CD4-positive, alpha-beta T cell treated with Interleukin-4 for 1 hour (primary cell): Measurements from ENCODE around the gene PI4KA.

Source experiments
- DNase-seq, 2 donors: peaks; one replicate each; pipeline ENCODE4 v3.0.0-alpha.2; 2020 to 2022

Gene PI4KA

DNA sequence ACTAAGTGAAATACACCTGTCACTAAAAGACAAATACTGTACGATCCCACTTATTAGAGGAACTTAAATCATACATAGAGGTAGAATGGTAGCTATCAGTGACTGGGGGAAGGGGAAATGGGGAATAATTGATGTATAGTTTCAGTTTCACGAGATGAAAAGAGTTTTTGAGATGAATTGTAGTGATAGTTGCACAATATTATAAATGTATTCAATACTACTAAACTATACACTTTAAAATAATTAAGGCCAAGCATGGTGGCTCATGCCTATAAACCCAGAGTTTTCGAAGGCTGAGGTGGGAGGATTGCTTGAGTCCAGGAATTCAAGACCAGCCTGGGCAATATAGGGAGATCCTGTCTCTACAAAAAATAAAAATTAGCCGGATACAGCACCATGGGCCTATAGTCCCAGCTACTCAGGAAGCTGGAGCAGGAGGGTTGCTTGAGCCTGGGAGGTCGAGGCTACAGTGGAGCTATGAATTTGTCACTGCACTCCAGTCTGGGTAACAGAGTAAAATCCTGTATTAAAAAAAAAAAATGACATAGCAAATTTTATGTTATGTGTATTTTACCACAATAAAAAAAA is 44.3 kb downstream of the PI4KA start:
- no peak for DNase-seq

DNA sequence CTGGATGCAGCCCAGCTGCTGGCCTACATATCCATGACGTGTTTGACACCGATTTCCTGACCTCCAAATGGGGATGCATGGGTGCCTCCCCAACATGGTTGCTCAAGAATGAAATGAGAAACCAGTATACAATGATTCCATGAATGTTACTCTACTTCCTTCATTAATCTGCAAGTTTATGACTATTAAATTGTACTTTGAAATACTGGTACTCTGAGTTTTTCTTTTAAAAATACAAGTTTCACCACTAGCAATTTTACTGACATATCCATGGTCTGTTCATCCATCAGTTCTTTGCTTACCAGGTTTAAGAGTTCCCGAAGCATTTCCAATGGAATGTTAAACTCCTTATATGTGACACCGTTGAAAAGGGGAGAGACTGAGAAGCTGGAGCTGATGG is 45.6 kb downstream of the PI4KA start:
- DNase-seq = no peak

DNA sequence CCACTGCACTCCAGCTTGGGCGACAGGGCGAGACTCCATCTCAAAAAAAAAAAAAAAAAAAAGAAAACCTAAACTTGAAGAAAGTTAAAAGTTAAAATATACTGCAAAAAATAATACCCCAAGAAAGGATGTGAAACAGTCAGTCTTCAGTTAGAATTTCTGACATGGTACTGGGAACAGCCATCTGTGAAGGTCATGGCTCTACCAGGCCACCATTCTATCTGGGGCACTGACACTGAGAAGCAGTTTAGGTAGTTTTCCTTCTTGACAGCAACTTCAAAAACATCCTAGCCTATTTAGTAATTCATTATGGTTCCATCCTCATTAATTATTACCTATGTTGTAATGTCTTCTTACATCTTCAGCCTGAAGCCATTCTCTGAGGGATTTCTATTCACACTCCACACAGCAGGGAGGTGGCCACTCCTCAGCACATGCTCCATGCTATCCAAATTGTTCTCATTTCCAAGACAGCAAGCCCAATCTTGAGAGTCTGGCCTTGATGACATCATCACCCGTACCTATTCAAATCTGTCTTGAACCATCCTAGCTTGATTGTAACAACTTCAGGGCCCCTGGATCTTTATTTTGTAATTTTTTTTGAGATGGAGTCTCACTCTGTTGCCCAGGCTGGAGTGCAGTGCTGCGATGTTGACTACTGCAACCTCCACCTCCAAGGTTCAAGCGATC is 46.5 kb downstream of the PI4KA start:
- DNase-seq = no peak

DNA sequence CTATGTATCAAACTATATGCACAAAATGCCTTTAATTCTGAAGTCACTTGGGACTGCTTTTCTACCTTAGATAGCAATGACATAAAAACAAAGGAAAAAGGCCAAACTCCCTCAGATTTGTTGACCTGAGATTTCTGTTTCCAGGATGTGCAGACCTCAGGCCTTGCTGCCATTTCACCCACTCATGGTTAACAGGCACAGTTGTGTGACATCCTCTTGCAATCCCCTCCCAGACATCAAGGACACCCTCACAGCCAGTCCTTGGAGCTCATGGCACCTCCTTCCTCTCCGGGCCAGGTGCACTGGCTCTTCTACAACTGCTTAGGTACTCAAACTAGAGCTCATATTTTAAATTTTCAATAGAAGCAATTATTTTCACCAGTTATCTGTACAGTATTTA is 47.4 kb downstream of the PI4KA start:
- DNase-seq = no peak

DNA sequence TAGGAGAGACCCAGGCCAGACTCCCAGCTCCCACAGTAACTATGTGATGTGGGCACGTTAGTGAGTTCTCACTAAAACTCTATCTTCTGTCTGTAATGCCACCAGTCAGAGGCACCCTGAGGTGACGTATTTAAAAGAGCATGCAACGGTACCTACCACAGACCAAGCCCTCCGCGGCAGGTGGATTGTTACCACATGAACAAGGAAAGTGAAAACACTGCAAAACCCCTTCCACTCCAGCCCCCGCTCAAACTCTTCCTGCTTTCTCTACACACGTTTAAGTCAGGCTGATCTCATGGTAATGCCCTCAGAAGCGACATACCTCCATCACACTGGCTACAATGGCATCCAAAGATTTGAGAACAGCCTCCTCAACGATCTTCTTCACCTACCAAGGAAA is 48.0 kb downstream of the PI4KA start:
- DNase-seq = peak; percentile 25 to 43

DNA sequence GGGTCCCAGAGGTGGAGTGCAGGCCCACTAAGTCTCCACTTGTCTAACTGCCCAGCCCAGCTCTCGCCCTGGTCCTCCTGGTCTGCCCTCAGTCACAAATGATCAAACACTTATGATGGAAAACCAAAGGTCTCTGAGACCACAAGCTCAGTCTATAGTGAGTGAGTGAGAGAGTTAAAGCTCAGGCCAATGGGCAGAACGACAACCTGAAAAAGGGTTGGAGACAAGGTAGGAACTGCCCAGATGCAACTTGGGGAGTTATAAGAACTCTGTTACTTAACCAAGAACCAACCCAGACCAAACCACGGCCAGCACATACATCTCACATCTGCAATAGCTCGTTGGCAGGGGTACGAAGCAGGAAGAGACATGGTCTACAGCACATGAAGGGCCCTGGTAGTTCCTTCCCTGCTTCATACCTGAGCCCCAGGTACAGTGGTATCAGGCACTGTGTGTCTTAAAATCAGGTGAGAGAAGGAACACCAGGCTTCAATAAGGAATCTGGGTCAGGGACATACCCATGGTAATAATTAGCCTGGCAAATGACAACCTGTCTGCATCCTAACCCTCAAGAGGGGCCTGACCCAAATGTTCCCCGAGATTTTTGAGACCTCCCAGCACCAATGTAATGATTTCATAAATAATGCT is 48.9 kb downstream of the PI4KA start:
- DNase-seq = no peak

DNA sequence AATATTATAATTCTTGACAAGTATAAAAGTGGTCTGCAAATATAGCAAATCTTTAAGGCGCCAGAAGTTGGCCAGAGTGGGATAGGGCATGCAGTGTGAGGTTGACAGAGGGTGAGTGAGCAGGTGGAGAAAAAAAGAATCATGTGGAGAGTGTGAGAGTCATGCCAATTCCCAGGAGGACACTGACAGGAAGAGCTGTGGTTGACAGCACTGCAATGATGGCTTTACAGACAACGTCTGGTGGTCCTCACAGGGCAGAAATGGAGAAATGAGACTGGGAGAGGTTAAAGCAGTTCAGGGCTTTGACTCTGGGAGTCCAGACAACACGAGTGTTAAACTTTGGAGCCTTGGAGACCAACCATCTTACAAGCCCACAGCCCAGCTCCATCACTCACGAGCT is 49.8 kb downstream of the PI4KA start:
- no peak for DNase-seq

DNA sequence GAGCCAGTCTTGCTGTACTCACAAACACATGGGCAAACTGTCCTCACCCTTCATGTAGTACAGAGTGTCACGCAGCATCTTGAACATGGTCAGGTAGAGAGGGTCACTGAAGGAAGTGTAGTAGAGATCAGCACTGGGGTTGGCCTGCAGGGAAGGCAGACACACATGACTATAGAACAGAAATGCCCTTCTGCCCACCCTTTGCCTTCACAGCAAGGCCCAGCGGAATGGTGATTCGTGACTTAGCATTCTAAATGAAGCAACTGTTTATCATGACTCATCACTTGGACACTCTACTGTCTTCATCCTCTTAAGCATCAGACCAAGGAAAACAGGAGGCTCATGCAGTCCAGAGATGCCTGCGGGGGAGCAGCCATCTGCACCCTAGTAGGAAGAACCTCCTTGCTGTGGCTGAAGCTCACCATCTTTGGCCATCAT is 51.3 kb downstream of the PI4KA start:
- DNase-seq = no peak

DNA sequence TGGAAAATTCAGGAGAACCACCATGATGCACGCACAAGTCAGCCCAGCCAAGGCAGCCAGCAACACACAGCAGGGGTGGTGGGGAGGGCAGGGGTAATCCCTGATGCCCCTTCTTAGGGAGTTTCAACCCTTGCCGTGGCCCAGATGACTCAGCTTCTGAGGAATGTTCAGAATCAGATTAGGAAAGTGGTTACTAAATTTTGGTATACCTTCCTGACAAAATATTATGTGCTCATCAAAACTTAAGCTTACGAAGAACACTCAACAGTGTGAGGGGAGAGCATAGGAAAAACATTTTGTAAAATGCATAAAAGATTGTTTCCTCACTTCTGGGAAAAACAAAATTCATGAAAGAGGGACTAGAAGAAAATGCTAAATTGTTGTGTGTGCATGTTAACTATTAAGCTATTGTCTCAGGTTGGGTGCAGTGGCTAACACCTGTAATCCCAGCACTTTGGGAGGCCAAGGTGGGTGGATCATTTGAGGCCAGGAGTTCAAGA is 52.6 kb downstream of the PI4KA start:
- no peak for DNase-seq

DNA sequence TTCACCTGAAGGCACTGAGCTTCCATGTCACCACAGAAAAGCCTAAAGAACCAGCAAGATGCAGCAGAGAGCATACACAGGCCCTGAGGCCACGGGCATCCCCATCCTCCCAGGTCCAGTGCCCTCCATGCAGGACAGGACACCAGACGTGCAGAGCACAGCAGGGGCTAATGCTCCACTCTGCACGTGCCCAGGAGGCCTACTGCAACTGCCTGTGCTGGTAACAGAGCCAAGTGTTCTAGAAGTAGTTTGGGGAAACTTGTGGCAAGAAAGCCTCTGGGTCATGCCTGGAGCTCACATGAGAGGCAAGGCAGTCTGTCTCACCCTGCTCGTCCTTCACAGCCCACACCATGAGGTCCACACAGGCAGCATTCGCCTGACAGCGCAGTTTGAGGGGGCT is 54.0 kb downstream of the PI4KA start:
- DNase-seq = no peak

DNA sequence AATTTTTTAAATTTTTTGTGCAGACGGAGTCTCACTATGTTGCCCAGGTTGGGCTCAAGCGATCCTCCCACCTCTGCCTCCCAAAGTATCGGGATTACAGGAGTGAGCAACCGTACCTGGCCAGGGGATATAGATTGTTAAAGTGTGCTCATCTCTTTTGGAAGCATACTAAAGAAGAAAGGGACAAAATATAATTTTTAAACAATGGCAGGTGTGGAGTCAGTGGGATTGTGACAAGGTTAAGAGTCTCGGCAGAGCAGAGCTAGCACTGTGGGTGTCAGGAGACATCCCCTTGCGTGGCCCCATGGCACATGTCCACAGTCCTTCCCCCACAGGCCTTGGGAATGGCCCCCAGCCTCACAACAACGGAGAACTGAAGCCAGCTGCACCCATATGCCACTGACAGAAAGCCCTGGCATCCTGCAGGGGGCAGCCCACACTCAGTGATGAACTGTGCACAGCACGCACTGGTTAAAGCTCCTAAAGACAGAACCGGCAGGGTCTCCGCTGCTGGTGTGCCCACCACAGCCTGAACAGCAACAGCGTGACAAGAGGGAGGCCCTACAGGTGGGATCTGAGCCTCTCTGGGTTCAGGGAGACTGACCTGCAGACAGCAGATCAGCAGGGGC is 54.8 kb downstream of the PI4KA start:
- peak; percentile 23 to 26 for DNase-seq

DNA sequence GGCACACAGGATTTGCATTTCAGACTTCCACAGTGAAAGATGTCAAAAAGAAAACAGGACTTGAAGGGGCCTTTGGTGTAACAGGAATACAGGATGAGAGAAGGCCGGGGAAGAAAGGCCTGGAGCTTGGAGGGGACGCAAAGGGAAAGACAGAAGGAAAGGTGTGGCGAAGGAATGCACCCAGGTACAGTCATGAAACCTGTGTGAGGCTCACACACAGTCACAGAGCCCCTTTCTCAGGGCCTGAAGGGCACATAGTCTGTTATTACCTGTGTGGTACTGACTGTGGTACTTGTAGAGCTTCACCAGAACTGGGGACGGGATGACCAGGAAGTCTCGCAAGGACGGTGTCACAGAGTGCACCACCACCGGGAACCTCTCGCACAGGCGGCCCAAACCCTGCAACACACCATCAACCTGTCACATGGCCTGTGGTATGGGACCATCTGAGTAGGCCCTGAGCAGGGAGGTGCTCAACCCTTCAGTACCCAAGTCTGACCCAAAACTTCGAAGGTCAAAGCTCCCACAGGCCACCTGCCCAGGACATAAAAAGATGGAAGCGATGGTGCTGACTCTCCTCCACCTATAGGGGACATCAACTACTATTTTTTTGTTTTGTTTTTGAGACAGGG is 55.6 kb downstream of the PI4KA start:
- DNase-seq = no peak

DNA sequence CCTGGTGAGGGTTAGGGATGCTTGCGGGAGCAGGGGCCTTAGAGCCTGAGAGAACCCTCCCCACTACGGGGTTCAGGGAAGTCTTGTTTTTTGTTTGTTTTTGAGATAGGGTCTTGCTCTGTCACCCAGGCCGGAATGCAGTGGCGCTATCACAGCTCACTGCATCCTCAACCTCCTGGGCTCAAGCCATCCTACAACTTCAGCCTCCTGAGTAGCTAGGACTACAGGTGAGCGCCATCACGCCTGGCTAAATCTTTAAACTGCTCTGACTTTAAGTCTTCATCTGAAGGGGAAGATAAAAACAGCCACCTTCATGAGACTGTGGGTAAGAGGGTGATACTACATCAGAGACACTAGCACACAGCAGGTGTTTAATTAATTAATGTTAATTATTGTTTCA is 56.2 kb downstream of the PI4KA start:
- DNase-seq = no peak

DNA sequence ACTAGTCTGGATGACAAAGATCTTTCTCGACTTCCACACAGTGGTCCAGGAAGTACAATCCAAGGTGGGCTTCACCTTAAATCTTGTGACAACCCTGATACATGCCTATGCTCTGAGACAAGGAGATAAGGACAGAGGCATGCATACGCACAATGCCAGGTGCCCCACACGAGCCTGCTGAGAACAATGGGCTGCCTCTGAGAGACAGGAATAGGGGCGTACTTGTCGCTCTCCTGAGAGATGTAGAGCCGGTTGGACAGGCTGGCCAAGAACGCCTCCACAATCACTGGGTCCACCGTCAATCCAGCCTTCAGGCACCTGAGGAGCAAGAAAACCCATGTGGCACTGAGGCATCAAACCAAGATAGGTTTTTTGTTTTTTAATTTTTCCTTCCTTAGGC is 59.2 kb downstream of the PI4KA start:
- DNase-seq = no peak

DNA sequence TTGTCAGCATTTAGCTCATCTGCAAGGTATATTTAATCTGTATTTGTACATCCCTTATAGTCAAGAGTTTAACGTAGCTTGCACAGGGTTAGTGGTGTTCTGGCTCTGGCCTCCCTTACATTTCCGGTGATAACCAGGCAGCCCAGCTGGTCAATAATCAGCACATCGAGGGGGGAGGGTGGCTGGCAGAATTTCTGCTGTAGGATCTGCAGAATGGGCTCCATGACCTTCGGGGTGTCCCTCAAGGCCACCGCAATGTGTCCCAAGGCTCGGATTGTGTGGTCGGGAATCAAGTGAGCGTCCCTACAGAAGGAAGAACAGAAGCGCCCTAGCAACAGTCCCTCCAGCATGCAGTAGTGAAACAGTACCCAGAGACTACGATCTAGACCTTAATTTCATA is 59.6 kb downstream of the PI4KA start:
- DNase-seq = no peak

DNA sequence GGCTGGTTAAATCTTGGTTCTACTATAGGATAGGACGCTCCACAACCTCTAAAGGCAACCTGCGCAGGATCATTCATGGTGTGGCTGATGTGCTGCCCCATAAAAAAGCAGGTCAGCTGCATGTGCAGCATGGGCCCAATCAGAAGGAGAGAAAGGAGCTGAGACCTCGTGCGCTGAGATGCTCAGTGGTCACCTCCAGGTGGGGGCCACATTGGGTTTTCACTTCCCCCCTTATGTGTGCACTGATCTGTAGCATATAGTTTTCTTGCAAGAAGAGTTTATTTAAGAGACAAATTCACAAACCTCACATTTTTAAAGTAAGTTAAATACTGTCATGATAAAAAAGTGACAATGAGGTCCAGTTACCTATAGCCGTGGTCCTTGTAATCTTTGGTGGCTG is 60.4 kb downstream of the PI4KA start:
- DNase-seq = no peak

DNA sequence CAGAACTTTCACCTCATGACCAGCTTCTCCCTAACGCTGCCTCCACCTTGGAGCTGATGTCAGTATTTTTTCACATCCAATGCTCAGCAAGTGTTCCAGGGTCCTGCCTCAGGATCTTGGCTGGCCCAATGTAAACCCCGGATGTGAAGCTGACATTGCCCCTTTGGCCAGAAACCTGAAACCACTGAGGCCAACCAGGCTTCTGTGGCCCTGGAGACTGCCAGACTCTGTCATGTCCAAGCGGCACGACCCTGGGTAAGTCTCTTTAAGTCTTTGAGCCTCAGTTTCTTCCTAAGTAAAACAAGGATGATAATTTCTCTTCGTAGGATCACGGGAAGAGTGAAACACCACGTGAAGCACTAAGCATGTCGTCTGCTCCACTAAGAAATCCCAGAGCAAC is 61.9 kb downstream of the PI4KA start:
- DNase-seq = no peak

DNA sequence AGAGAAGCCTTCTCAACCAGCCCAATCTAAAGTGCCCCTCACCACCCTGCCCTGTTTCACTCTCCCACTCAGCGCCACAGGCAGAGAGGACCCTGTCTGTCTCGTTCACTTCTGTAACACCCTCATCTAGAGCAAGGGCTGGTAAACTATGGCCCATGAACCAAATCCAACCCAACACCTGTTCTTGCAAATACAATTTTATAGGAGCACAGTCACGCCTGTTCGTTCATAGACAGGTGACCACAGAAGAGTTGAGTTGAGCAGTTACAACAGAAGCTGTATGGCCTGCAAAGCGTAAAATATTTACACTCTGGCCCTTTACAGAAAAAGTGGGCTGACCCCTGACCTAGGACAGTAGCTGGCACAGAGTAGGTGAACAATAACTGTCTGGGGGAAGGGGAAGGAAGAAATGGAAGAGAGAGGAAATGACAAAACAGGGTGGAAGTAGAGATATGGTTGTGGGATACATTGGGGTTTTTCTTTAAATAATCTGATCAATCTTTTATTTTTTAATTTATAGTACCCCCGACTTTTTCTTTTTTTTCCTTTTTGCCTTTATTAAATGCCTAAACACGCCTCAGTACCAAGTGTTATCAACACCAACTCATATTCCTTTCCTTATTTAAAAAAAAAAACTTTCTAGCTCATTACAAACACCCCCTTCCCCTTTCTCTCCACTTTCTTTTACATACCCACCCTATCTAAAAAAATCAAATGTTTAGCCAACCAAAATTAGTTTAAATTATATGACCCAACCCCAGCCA is 63.8 kb downstream of the PI4KA start:
- DNase-seq = no peak

DNA sequence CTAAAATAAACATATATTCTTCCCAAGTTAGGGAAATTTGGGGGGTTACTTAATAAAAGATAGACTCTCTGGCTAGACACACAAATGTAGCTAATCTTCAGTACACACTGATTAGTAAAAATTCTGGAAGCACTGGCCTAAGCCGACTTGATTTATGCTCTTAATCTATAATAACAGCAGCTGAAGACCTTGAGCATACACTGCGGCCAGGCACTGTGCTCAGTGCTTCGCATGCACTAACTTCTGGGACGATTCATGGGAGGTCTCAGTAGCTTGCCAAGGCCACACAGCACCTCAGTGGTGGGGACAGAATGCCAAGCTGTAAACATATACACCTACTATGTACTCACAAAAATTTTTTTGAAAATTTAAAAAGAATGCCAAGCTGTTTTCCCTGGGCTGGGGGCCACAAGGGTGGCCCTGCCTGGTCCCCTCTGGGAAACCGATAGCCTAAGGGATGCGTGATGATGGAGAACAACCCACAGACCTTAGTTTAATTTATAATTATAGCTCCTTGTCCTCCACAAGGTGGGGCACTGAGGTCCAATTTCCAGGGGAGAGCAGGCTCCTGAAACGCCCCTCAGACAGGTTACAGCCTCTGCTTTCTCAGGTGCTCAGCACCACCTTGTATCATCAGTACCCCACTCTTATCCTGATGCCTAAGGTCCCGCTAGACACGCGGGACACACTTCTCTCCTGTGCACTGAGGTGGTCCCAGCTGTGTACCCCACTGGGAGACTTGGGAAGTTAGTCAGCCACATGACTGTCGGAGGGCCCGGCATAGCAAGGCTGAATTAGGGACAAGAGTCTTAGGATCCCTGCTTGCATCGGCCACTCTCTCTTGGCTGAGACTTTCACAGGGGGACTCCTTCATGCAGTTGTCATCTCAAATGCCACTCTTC is 64.6 kb downstream of the PI4KA start:
- no peak for DNase-seq

DNA sequence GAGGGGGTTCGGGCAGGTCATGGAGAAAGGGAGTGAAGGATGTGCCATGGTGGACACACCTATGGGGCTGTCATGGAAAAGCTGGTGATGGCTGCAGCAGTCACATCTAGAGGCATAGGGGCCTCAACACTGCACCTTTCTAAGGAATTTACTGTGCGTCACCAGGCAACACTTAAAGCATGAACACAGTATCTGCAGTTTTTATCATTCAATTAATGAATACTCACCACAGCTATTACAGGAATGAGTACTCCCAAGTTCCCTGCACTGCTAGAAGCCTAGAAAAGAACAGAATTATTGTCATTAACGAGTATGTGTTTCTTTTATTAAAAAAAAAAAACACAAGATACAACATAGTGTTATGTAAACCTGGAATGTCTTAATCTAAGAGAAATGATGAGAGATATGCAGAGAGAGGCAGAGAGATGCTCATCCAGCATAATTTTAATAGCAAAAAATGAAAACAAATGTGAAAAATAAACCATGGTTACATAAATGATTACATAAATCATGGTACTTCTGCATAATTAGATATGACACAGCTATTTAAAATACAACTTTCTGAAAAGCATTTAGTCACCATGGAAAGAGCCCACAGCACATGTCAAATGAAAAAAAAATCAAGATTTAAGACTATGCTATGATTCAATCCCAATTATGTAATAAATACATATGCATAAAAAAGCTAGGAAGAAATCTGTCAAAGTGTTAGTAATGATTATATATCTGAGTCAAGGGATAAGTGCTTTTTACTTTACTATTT is 65.5 kb downstream of the PI4KA start:
- no peak for DNase-seq
